A549 (cell line): ENCODE measurements around the gene BMERB1. TPM values are rescaled to one million over a fixed set of nuclear protein-coding genes. Genes with fewer than 3 reads are reported as not detected.

Source experiments
- BHLHE40 ChIP-seq: IDR thresholded peaks from 2 replicates; pipeline ENCODE4 v1.6.1; 2012; ENCODE audit warnings: low read depth, low read length, inconsistent platforms
- CHD2 ChIP-seq: fragments of 150-350 bp; IDR thresholded peaks from 2 replicates; pipeline ENCODE4 v1.6.1; 2014; ENCODE audit warnings: low read length; ENCODE audit not compliant: partially characterized antibody
- E2F6 ChIP-seq: IDR thresholded peaks from 2 replicates; pipeline ENCODE4 v1.6.1; 2012; ENCODE audit warnings: low read depth, borderline replicate concordance
- ELK1 ChIP-seq: fragments of 150-350 bp; IDR thresholded peaks from 2 replicates; pipeline ENCODE4 v1.6.1; 2014; ENCODE audit warnings: low read depth, mild to moderate bottlenecking, low read length
- HDAC2 ChIP-seq: fragments of 200-600 bp; sonication (generic); IDR thresholded peaks from 2 replicates; pipeline ENCODE4 v1.6.1; 2016
- MYC ChIP-seq: IDR thresholded peaks from 2 replicates; pipeline ENCODE4 v1.6.1; 2012; ENCODE audit warnings: mild to moderate bottlenecking, inconsistent platforms, low read length, improper control_type of control experiment, borderline replicate concordance
- NPAS2 ChIP-seq: fragments of 250-450 bp; sonication (Bioruptor Pico); IDR thresholded peaks from 2 replicates; pipeline ENCODE4 v1.8.0; 2022; ENCODE audit warnings: mild to moderate bottlenecking, moderate library complexity, borderline replicate concordance
- NR3C1 ChIP-seq: fragments of >200 bp; sonication (Bioruptor Twin); formaldehyde crosslinking; IDR thresholded peaks from 3 replicates; pipeline ENCODE4 v1.6.1; 2017
- PBX3 ChIP-seq: IDR thresholded peaks from 2 replicates; pipeline ENCODE4 v1.6.1; 2012
- RAD21 ChIP-seq, 2 experiments: fragments of >200 bp in 1 of 2; sonication (Bioruptor Twin) in 1 of 2; formaldehyde crosslinking in 1 of 2; IDR thresholded peaks in 1 of 2; conservative IDR thresholded peaks in 1 of 2; 2 replicates in 1 of 2; 3 replicates in 1 of 2; pipeline ENCODE4 v1.6.1; 2012 to 2018; ENCODE audit warnings: inconsistent platforms in 1 of 2
- REST ChIP-seq: fragments of 200-600 bp; sonication (generic); IDR thresholded peaks from 2 replicates; pipeline ENCODE4 v1.6.1; 2016; ENCODE audit warnings: antibody characterized with exemption, mild to moderate bottlenecking, moderate library complexity
- RFX5 ChIP-seq: fragments of 450-650 bp; IDR thresholded peaks from 2 replicates; pipeline ENCODE4 v1.7.1; 2014; ENCODE audit warnings: antibody characterized with exemption, mild to moderate bottlenecking, moderate library complexity
- SMC3 ChIP-seq: fragments of >200 bp; sonication (Bioruptor Twin); formaldehyde crosslinking; IDR thresholded peaks from 3 replicates; pipeline ENCODE4 v1.6.1; 2018; ENCODE audit warnings: inconsistent platforms
- TFCP2L1 ChIP-seq: fragments of 250-450 bp; sonication (Bioruptor Pico); IDR thresholded peaks from 2 replicates; pipeline ENCODE4 v1.5.0; 2021; ENCODE audit warnings: mild to moderate bottlenecking
- ZFP36 ChIP-seq: fragments of 450-650 bp; IDR thresholded peaks from 2 replicates; pipeline ENCODE4 v1.6.1; 2014; ENCODE audit warnings: borderline replicate concordance; ENCODE audit not compliant: partially characterized antibody
- ZNF302 ChIP-seq: fragments of 250-450 bp; sonication (Bioruptor Pico); IDR thresholded peaks from 2 replicates; pipeline ENCODE4 v1.9.0; 2021; ENCODE audit warnings: inconsistent platforms, mild to moderate bottlenecking, moderate library complexity
- polyA plus RNA-seq, 4 experiments: library from polyadenylated mRNA; depleted of rRNA in 3 of 4; stranded (reverse); fragments of >200 nt; fragmentation: RNase III in 1 of 4; extraction: RNeasy Plus Mini Kit Qiagen cat#74134 plus additional on column Dnase treatment in 1 of 4; gene quantifications; 2 replicates in 3 of 4; 3 replicates in 1 of 4; pipeline ENCODE4 v1.2.3, GENCODE V29; 2011 to 2017
- TF ChIP-seq, protein P1 (sequence below): fragments of >200 bp; sonication (Bioruptor Twin); formaldehyde crosslinking; IDR thresholded peaks from 3 replicates; pipeline ENCODE4 v1.5.1; 2016
- TF ChIP-seq, protein P2 (sequence below): fragments of >200 bp; sonication (Bioruptor Twin); formaldehyde crosslinking; IDR thresholded peaks from 2 replicates; pipeline ENCODE4 v1.6.1; 2016
- TF ChIP-seq, protein P3 (sequence below): fragments of 250-450 bp; sonication (Bioruptor Pico); IDR thresholded peaks from 2 replicates; pipeline ENCODE4 v1.5.0; 2021; ENCODE audit warnings: mild to moderate bottlenecking, moderate library complexity, borderline replicate concordance

The BMERB1 gene
- polyA plus RNA-seq, 2 of the 4 experiments (the other 2 are of a cell fraction) = 44.7 to 48.9 TPM

- TF ChIP-seq REST (no peak), TFCP2L1 (CRISPR knock-in tag) (no peak), E2F6 (no peak), SMC3 (peak; percentile 28; the same call in 1 of the 3 replicates), RAD21 (conservative IDR thresholded peaks at IDR 0.05 in 1 of 2, IDR thresholded peaks at IDR 0.05 in 1 of 2) (peak; percentile 50 to 70; a peak in 4 of 5 replicates), ZNF302 (CRISPR knock-in tag) (no peak), MYC (no peak), HDAC2 (no peak), NR3C1 (no peak), ZFP36 (no peak), BHLHE40 (no peak), RFX5 (no peak), CHD2 (no peak), NPAS2 (CRISPR knock-in tag) (no peak), ELK1 (no peak), PBX3 (no peak)
- TF ChIP-seq, protein P1, sequence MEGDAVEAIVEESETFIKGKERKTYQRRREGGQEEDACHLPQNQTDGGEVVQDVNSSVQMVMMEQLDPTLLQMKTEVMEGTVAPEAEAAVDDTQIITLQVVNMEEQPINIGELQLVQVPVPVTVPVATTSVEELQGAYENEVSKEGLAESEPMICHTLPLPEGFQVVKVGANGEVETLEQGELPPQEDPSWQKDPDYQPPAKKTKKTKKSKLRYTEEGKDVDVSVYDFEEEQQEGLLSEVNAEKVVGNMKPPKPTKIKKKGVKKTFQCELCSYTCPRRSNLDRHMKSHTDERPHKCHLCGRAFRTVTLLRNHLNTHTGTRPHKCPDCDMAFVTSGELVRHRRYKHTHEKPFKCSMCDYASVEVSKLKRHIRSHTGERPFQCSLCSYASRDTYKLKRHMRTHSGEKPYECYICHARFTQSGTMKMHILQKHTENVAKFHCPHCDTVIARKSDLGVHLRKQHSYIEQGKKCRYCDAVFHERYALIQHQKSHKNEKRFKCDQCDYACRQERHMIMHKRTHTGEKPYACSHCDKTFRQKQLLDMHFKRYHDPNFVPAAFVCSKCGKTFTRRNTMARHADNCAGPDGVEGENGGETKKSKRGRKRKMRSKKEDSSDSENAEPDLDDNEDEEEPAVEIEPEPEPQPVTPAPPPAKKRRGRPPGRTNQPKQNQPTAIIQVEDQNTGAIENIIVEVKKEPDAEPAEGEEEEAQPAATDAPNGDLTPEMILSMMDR = 0 out of 3 replicates have a peak, but pooled peaks have one; percentile 23
- TF ChIP-seq, protein P2, sequence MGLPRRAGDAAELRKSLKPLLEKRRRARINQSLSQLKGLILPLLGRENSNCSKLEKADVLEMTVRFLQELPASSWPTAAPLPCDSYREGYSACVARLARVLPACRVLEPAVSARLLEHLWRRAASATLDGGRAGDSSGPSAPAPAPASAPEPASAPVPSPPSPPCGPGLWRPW = no peak
- TF ChIP-seq, protein P3, sequence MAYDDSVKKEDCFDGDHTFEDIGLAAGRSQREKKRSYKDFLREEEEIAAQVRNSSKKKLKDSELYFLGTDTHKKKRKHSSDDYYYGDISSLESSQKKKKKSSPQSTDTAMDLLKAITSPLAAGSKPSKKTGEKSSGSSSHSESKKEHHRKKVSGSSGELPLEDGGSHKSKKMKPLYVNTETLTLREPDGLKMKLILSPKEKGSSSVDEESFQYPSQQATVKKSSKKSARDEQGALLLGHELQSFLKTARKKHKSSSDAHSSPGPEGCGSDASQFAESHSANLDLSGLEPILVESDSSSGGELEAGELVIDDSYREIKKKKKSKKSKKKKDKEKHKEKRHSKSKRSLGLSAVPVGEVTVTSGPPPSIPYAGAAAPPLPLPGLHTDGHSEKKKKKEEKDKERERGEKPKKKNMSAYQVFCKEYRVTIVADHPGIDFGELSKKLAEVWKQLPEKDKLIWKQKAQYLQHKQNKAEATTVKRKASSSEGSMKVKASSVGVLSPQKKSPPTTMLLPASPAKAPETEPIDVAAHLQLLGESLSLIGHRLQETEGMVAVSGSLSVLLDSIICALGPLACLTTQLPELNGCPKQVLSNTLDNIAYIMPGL = no peak
These were observed 88.7 kb downstream of the BMERB1 start (continued) for GRCh38 chr16:15523092-15523541.
